Vagina (tissue), 2 donors: ENCODE results near the gene HPS3. TPM values are rescaled to one million over a fixed set of nuclear protein-coding genes. Genes with fewer than 3 reads are reported as not detected.

Source experiments
- DNase-seq, 2 donors: peaks; one replicate each; pipeline ENCODE4 v3.0.0-alpha.2; 2017; ENCODE audit errors: extremely low spot score in 2 of 2
- H3K27ac ChIP-seq: fragments of 200-600 bp; sonication (generic); one replicate; pipeline ENCODE4 v1.5.1; 2019
- H3K27me3 ChIP-seq: fragments of 200-600 bp; sonication (generic); one replicate; pipeline ENCODE4 v1.5.1; 2019
- H3K36me3 ChIP-seq, 2 donors: fragments of 200-600 bp; sonication (generic); one replicate each; pipeline ENCODE4 v1.5.1; 2017 to 2019
- H3K4me1 ChIP-seq: fragments of 200-600 bp; sonication (generic); one replicate; pipeline ENCODE4 v1.5.1; 2019
- H3K4me3 ChIP-seq, 2 donors: fragments of 200-600 bp; sonication (generic); 1 replicate in 1 of 2; 2 replicates in 1 of 2; pipeline ENCODE4 v1.5.1; 2016 to 2019
- H3K9me3 ChIP-seq: fragments of 200-600 bp; sonication (generic); one replicate; pipeline ENCODE4 v1.5.1; 2019
- POLR2A ChIP-seq, 2 donors: fragments of 450-650 bp; IDR thresholded peaks; one replicate each; pipeline ENCODE4 v1.6.1; 2017; ENCODE audit warnings: antibody characterized with exemption in 2 of 2, mild to moderate bottlenecking in 2 of 2, moderate library complexity in 2 of 2
- POLR2AphosphoS5 ChIP-seq, 2 donors: sonication (generic); formaldehyde crosslinking; IDR thresholded peaks; one replicate each; pipeline ENCODE4 v1.9.0; 2017; ENCODE audit warnings: antibody characterized with exemption in 2 of 2, mild to moderate bottlenecking in 2 of 2, low read depth in 1 of 2; ENCODE audit not compliant: insufficient read depth in 1 of 2
- intact Hi-C: fragments of 100-400 bp; cut with DNase I; formaldehyde crosslinking; loops from one replicate; pipeline ENCODE4 v1.15.1; 2023
- total RNA-seq: library from RNA; depleted of rRNA; stranded (reverse); fragments of >200 nt; gene quantifications from one replicate; pipeline ENCODE4 v1.2.3, GENCODE V29; 2016
- TF ChIP-seq, protein P1 (sequence below), 3 experiments: fragments of 450-650 bp in 2 of 3; fragments of 200-600 bp in 1 of 3; sonication (generic) in 1 of 3; IDR thresholded peaks; one replicate each; pipeline ENCODE4 v1.5.1; 2017 to 2019; ENCODE audit warnings: antibody characterized with exemption in 3 of 3, mild to moderate bottlenecking in 2 of 3, moderate library complexity in 2 of 3

HPS3 gene
- total RNA-seq, 1 donor from 2014 or later = 25.5 TPM

DNA sequence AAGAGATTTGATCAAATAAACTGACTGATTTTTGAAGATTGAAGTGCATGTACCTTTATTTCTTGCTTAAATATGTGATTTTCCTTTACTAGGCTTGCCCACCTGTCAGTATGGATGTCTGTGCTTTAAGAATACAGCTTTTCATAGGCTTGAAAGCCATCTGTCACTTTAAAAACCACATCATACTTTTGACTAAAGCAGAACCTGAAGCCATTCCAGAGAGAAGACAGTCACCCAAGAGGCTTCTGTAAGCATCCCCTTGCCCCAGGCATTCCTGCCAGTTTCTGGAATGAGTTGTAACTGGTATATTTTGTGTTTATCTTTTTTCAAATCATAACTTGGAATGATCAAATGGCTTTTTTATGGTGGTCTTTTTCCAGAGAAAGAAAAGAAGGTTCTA is 24.0 kb downstream of the HPS3 start:
- Histone ChIP-seq H3K4me1 (no peaks in the 10 kb centered on the region), H3K36me3 (peaks cover 0 to 32% of the 10 kb centered on the region in 2 donors)
- intact Hi-C loops = no loop called here

DNA sequence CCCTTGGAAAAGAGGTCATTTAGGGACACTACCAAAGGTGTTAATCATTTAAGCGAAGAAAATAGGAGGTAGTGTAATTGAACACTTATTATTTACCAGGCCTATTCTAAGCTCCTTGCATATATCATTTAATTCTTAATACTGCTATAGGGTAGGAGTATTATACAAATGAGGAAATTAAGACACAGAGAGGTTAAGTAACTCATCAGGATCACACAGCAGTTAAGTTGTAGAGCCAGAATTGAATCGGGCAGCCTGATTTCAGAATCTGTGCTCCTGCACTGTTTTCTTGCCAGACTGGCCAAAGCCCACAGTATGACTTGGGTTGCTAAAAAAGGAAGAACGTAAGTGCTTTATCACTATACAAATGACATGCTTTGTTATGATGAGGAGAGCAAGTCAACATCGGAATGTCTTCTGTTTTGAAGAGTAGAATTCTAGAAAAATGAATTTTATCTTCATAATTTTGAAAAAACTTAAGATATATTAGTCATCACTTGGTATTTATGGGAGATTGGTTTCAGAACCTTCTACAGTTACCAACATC is 31.4 kb downstream of the HPS3 start:
- Histone ChIP-seq H3K27ac (no peak overlapping the region), H3K9me3 (no peaks in the 10 kb centered on the region), H3K4me3 (no peak overlapping the region), H3K27me3 (no peaks in the 10 kb centered on the region), H3K4me1 (no peaks in the 10 kb centered on the region), H3K36me3 (peaks cover 0 to 36% of the 10 kb centered on the region in 2 donors)
- no peak for DNase-seq
- TF ChIP-seq POLR2AphosphoS5 (IDR thresholded peaks at IDR 0.05; ENCODE audit: insufficient read depth in 1 of 2, low read depth in 1 of 2) (no peak), POLR2A (IDR thresholded peaks at IDR 0.05) (no peak)
- TF ChIP-seq, protein P1, sequence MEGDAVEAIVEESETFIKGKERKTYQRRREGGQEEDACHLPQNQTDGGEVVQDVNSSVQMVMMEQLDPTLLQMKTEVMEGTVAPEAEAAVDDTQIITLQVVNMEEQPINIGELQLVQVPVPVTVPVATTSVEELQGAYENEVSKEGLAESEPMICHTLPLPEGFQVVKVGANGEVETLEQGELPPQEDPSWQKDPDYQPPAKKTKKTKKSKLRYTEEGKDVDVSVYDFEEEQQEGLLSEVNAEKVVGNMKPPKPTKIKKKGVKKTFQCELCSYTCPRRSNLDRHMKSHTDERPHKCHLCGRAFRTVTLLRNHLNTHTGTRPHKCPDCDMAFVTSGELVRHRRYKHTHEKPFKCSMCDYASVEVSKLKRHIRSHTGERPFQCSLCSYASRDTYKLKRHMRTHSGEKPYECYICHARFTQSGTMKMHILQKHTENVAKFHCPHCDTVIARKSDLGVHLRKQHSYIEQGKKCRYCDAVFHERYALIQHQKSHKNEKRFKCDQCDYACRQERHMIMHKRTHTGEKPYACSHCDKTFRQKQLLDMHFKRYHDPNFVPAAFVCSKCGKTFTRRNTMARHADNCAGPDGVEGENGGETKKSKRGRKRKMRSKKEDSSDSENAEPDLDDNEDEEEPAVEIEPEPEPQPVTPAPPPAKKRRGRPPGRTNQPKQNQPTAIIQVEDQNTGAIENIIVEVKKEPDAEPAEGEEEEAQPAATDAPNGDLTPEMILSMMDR (IDR thresholded peaks at IDR 0.05) = no peak
- intact Hi-C loops = no loop called here

More for the DNA sequence above, 24.0 kb downstream of the HPS3 start:
- TF ChIP-seq, protein P1 (IDR thresholded peaks at IDR 0.05) = no peak
- TF ChIP-seq POLR2AphosphoS5 (IDR thresholded peaks at IDR 0.05; ENCODE audit: insufficient read depth in 1 of 2, low read depth in 1 of 2) (no peak), POLR2A (IDR thresholded peaks at IDR 0.05) (no peak)
- no peaks in the 10 kb centered on the region for H3K9me3 ChIP-seq
- no peak overlapping the region for H3K4me3 ChIP-seq
- no peaks in the 10 kb centered on the region for H3K27me3 ChIP-seq
- H3K27ac ChIP-seq = no peak overlapping the region
- DNase-seq = no peak

DNA sequence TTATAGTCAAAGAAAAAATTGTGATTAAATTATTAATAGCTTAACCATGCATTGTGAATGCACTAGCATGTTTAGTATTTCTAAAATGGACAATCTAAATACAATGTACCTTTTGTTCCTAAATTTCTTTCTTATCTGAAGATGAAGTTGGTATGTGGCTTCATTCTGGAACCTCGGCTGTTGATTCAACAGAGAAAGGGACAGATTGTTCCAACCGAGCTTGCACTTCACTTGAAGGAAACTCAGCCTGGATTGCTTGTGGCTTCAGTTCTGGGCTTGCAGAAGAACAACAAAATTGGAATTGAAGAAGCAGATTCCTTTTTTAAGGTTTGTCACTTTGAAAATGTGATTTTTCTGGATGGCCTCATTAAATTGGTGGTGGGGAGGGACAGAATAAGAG is 32.6 kb downstream of the HPS3 start:
- H3K27ac ChIP-seq = no peak overlapping the region
- intact Hi-C loops = no loop called here
- peaks cover 0 to 46% of the 10 kb centered on the region in 2 donors for H3K36me3 ChIP-seq

DNA sequence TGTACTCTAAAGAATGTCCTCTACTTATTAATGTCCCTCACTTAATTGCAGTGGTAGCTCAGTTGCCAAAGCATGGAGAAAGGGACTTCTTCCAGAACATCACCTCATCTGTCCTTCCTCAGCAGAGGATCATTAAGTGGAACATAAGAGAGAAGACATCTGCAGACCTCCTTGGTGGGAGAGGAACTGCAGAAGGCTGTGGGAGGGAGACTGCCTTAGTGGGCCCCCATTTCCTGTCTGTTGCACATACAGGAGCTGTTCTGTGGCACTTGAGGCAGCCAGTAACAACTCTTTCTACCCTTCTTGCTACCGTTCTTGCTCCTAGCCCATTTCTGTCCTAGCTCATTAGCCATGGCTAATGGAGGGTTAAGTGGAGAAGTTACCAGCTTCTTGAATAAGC is 33.6 kb downstream of the HPS3 start:
- H3K36me3 ChIP-seq = peaks cover 0 to 38% of the 10 kb centered on the region in 2 donors
- H3K4me1 ChIP-seq = no peaks in the 10 kb centered on the region
- TF ChIP-seq POLR2AphosphoS5 (IDR thresholded peaks at IDR 0.05; ENCODE audit: insufficient read depth in 1 of 2, low read depth in 1 of 2) = no peak
- no peak for TF ChIP-seq POLR2A (IDR thresholded peaks at IDR 0.05)
- TF ChIP-seq, protein P1 (IDR thresholded peaks at IDR 0.05) = no peak
- no peak overlapping the region for H3K27ac ChIP-seq
- no peaks in the 10 kb centered on the region for H3K9me3 ChIP-seq
- H3K27me3 ChIP-seq = no peaks in the 10 kb centered on the region
- no peak overlapping the region for H3K4me3 ChIP-seq
- DNase-seq = no peak
- intact Hi-C loops = no loop called here

More for the DNA sequence above, 32.6 kb downstream of the HPS3 start:
- no peaks in the 10 kb centered on the region for H3K4me1 ChIP-seq
- H3K4me3 ChIP-seq = no peak overlapping the region
- no peaks in the 10 kb centered on the region for H3K9me3 ChIP-seq
- no peaks in the 10 kb centered on the region for H3K27me3 ChIP-seq
- no peak for DNase-seq
- TF ChIP-seq POLR2A (IDR thresholded peaks at IDR 0.05) (no peak), POLR2AphosphoS5 (IDR thresholded peaks at IDR 0.05; ENCODE audit: insufficient read depth in 1 of 2, low read depth in 1 of 2) (no peak)
- TF ChIP-seq, protein P1 (IDR thresholded peaks at IDR 0.05) = no peak

DNA sequence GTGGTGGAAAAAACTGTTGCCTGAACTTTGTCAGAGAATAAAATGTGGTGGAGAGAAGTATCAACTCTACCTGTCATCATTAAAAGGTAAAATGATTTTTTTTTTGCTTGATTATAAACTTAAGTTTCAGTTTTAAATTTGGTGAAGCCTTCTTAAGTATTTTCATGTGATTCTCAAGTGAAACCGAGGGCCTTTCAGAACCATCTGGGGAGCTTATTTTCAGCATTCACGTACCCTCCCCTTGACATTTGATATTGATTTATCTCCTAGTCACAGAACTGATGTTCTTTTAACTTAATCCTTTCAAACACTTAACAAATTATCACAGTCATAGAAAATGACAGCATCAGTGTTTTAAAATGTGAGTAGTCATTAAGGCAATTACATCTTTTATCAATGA is 38.5 kb downstream of the HPS3 start:
- DNase-seq = no peak
- no peak for TF ChIP-seq POLR2A (IDR thresholded peaks at IDR 0.05)
- H3K27ac ChIP-seq = no peak overlapping the region
- H3K9me3 ChIP-seq = no peaks in the 10 kb centered on the region
- H3K27me3 ChIP-seq = no peaks in the 10 kb centered on the region
- H3K36me3 ChIP-seq = peaks cover 0 to 52% of the 10 kb centered on the region in 2 donors
- H3K4me3 ChIP-seq = no peak overlapping the region
- intact Hi-C loops = no loop called here
- H3K4me1 ChIP-seq = no peaks in the 10 kb centered on the region
